Liver (tissue), 9 donors: ENCODE data around the gene UBE2D1. TPM values are rescaled to one million over a fixed set of nuclear protein-coding genes. Genes with fewer than 3 reads are reported as not detected.

Experiments used
- DNase-seq: peaks from one replicate; pipeline ENCODE4 v3.0.0-alpha.2; 2017; ENCODE audit warnings: low spot score
- H3K27ac ChIP-seq, 2 donors: one replicate each; pipeline ENCODE4 v1.7.0; 2013; ENCODE audit warnings: inconsistent platforms in 2 of 2, low read length in 2 of 2, control low read depth in 1 of 2, low read depth in 1 of 2, mild to moderate bottlenecking in 1 of 2
- H3K27me3 ChIP-seq, 4 donors: one replicate each; pipeline versions ENCODE4 v1.6.1 to v1.7.0; 2013; ENCODE audit warnings: low read length in 3 of 4, inconsistent platforms in 1 of 4, mild to moderate bottlenecking in 1 of 4, moderate library complexity in 1 of 4; ENCODE audit not compliant: control insufficient read depth in 4 of 4, insufficient read depth in 4 of 4
- H3K36me3 ChIP-seq, 4 donors: one replicate each; pipeline versions ENCODE4 v1.6.1 to v1.7.0; 2013; ENCODE audit warnings: low read length in 3 of 4, mild to moderate bottlenecking in 3 of 4, low read depth in 1 of 4, moderate library complexity in 1 of 4; ENCODE audit not compliant: control insufficient read depth in 4 of 4, insufficient read depth in 3 of 4
- H3K4me1 ChIP-seq, 4 donors: one replicate each; pipeline versions ENCODE4 v1.6.1 to v1.7.0; 2013; ENCODE audit warnings: low read length in 3 of 4, mild to moderate bottlenecking in 3 of 4, moderate library complexity in 1 of 4; ENCODE audit not compliant: control insufficient read depth in 4 of 4, insufficient read depth in 4 of 4
- H3K4me3 ChIP-seq, 3 donors: one replicate each; pipeline versions ENCODE4 v1.6.1 to v1.7.0; 2013; ENCODE audit warnings: low read length in 3 of 3, control low read depth in 1 of 3, low read depth in 1 of 3, mild to moderate bottlenecking in 1 of 3
- H3K9ac ChIP-seq, 2 donors: one replicate each; pipeline ENCODE4 v1.7.0; 2013; ENCODE audit warnings: low read length in 2 of 2, mild to moderate bottlenecking in 2 of 2, moderate library complexity in 2 of 2, control low read depth in 1 of 2, low read depth in 1 of 2
- H3K9me3 ChIP-seq, 4 donors: one replicate each; pipeline versions ENCODE4 v1.6.1 to v1.7.0; 2013; ENCODE audit warnings: low read length in 3 of 4; ENCODE audit not compliant: control insufficient read depth in 4 of 4
- ATF3 ChIP-seq: IDR thresholded peaks from 2 replicates; pipeline ENCODE4 v1.6.1; 2016; ENCODE audit warnings: antibody characterized with exemption
- CTCF ChIP-seq: fragments of 150-350 bp; IDR thresholded peaks from 2 replicates; pipeline ENCODE4 v1.5.1; 2017; ENCODE audit warnings: improper control_type of control experiment, low read depth, low read length; ENCODE audit not compliant: missing input control
- EGR1 ChIP-seq, 2 donors: IDR thresholded peaks; 2 replicates each; pipeline ENCODE4 v1.6.1; 2016 to 2018; ENCODE audit warnings: antibody characterized with exemption in 2 of 2, low read depth in 2 of 2
- FOXA1 ChIP-seq: IDR thresholded peaks from 2 replicates; pipeline ENCODE4 v1.6.1; 2016; ENCODE audit warnings: antibody characterized with exemption
- FOXA2 ChIP-seq: IDR thresholded peaks from 2 replicates; pipeline ENCODE4 v1.6.1; 2016; ENCODE audit warnings: antibody characterized with exemption
- GABPA ChIP-seq, 2 donors: IDR thresholded peaks in 1 of 2; conservative IDR thresholded peaks in 1 of 2; 2 replicates each; pipeline ENCODE4 v1.6.1; 2016; ENCODE audit warnings: antibody characterized with exemption in 2 of 2, mild to moderate bottlenecking in 1 of 2, moderate library complexity in 1 of 2
- HNF4A ChIP-seq, 2 donors: conservative IDR thresholded peaks; 2 replicates each; pipeline ENCODE4 v1.6.1; 2016; ENCODE audit warnings: antibody characterized with exemption in 2 of 2, mild to moderate bottlenecking in 2 of 2
- HNF4G ChIP-seq: IDR thresholded peaks from 2 replicates; pipeline ENCODE4 v1.6.1; 2016; ENCODE audit warnings: antibody characterized with exemption
- JUND ChIP-seq, 2 donors: IDR thresholded peaks; 2 replicates each; pipeline ENCODE4 v1.6.1; 2016; ENCODE audit warnings: antibody characterized with exemption in 2 of 2
- MAX ChIP-seq: IDR thresholded peaks from 2 replicates; pipeline ENCODE4 v1.6.1; 2016; ENCODE audit warnings: antibody characterized with exemption
- NR2F2 ChIP-seq: IDR thresholded peaks from 2 replicates; pipeline ENCODE4 v1.6.1; 2016; ENCODE audit warnings: antibody characterized with exemption
- RAD21 ChIP-seq, 2 donors: IDR thresholded peaks; 2 replicates each; pipeline ENCODE4 v1.6.1; 2016; ENCODE audit warnings: antibody characterized with exemption in 2 of 2, mild to moderate bottlenecking in 2 of 2
- REST ChIP-seq: IDR thresholded peaks from 2 replicates; pipeline ENCODE4 v1.6.1; 2016; ENCODE audit warnings: antibody characterized with exemption, mild to moderate bottlenecking
- RXRA ChIP-seq, 2 donors: IDR thresholded peaks; 2 replicates each; pipeline ENCODE4 v1.6.1; 2017 to 2018; ENCODE audit warnings: antibody characterized with exemption in 2 of 2, mild to moderate bottlenecking in 1 of 2
- SP1 ChIP-seq: IDR thresholded peaks from 2 replicates; pipeline ENCODE4 v1.6.1; 2018; ENCODE audit warnings: antibody characterized with exemption, mild to moderate bottlenecking
- TAF1 ChIP-seq: conservative IDR thresholded peaks from 2 replicates; pipeline ENCODE4 v1.6.1; 2016; ENCODE audit warnings: antibody characterized with exemption, mild to moderate bottlenecking
- YY1 ChIP-seq: IDR thresholded peaks from 2 replicates; pipeline ENCODE4 v1.6.1; 2016; ENCODE audit warnings: antibody characterized with exemption, mild to moderate bottlenecking
- ZBTB33 ChIP-seq: IDR thresholded peaks from 2 replicates; pipeline ENCODE4 v1.6.1; 2016; ENCODE audit warnings: antibody characterized with exemption
- WGBS: extraction: QIAGEN DNeasy Blood & Tissue Kit; methylation state at CpG from one replicate; pipeline ENCODE4 v1.1.7; 2013; 5-methylcytosine and 5-hydroxymethylcytosine counted together
- polyA plus RNA-seq, 2 donors: library from polyadenylated mRNA; stranded (reverse) in 1 of 2; unstranded in 1 of 2; fragments of 200-250 nt in 1 of 2; fragments of >200 nt in 1 of 2; fragmentation: Nextera tagmentation in 1 of 2; extraction: Ambion mirVana in 1 of 2; gene quantifications; one replicate each; pipeline versions ENCODE4 v1.2.1 to v1.2.3, GENCODE V29; 2013 to 2015
- total RNA-seq, 2 donors: library from RNA; depleted of rRNA; stranded (reverse); fragments of >200 nt; gene quantifications; one replicate each; pipeline ENCODE4 v1.2.3, GENCODE V29; 2014
- donor health status: healthy.
- donor health status: healthy.
- donor health status: healthy.
- donor health status: healthy.
- donor health status: healthy.

Gene UBE2D1
- total and polyA plus RNA-seq, 4 donors = 3.5 to 6.8 (median 5.8) TPM

GRCh38 chr10:58322072-58322834, 12.6 kb upstream of the UBE2D1 start (continued):
- TF ChIP-seq HNF4G (no peak), YY1 (peak; percentile 33), FOXA1 (no peak), RXRA (IDR thresholded peaks at IDR 0.05) (peak; percentile 45 to 72), TAF1 (no peak), MAX (peak; percentile 13), GABPA (IDR thresholded peaks at IDR 0.05 in 1 of 2, conservative IDR thresholded peaks at IDR 0.05 in 1 of 2) (no peak), FOXA2 (no peak)

- H3K9me3 ChIP-seq = no peaks in the 10 kb centered on the region
- 73% methylated on average over 1 of the region's 1 CpG for WGBS
- H3K27me3 ChIP-seq = no peaks in the 10 kb centered on the region
- H3K36me3 ChIP-seq = no peaks in the 10 kb centered on the region
- no peak for DNase-seq
- TF ChIP-seq MAX (peak; percentile 2), ATF3 (no peak)
- no peak overlapping the region for H3K4me3 ChIP-seq
- H3K27ac ChIP-seq = no peak overlapping the region
- H3K9ac ChIP-seq = no peak overlapping the region
- no peaks in the 10 kb centered on the region for H3K4me1 ChIP-seq
Measured at GRCh38 chr10:58322835-58323209, 12.0 kb upstream of the UBE2D1 start.

- no peaks in the 10 kb centered on the region for H3K4me1 ChIP-seq
- no peaks in the 10 kb centered on the region for H3K36me3 ChIP-seq
- no peak overlapping the region for H3K27ac ChIP-seq
- DNase-seq = no peak
- H3K9ac ChIP-seq = no peak overlapping the region
- TF ChIP-seq EGR1 (IDR thresholded peaks at IDR 0.05; ENCODE audit: low read depth in 2 of 2) = no peak
- no peak for TF ChIP-seq HNF4G
- TF ChIP-seq GABPA (IDR thresholded peaks at IDR 0.05 in 1 of 2, conservative IDR thresholded peaks at IDR 0.05 in 1 of 2) = no peak
- TF ChIP-seq HNF4A (conservative IDR thresholded peaks at IDR 0.05) = no peak
- no peak for TF ChIP-seq REST
- no peak for TF ChIP-seq CTCF
- TF ChIP-seq MAX = no peak
- no peak for TF ChIP-seq RXRA (IDR thresholded peaks at IDR 0.05)
- no peak for TF ChIP-seq YY1
- no peak for TF ChIP-seq NR2F2
- no peak for TF ChIP-seq FOXA2
- no peak for TF ChIP-seq RAD21 (IDR thresholded peaks at IDR 0.05)
- TF ChIP-seq FOXA1 = no peak
- TF ChIP-seq JUND (IDR thresholded peaks at IDR 0.05) = no peak
- no peak for TF ChIP-seq SP1
- TF ChIP-seq ZBTB33 = no peak
- no peaks in the 10 kb centered on the region for H3K9me3 ChIP-seq
- H3K27me3 ChIP-seq = no peaks in the 10 kb centered on the region
- H3K4me3 ChIP-seq = no peak overlapping the region
- WGBS = 39% methylated on average over 25 of the region's 25 CpGs
Measured at GRCh38 chr10:58326967-58327381, 7.8 kb upstream of the UBE2D1 start.
